Esophagus muscularis mucosa (tissue), 4 donors: ENCODE measurements around the gene CCDC187. TPM values are rescaled to one million over a fixed set of nuclear protein-coding genes. Genes with fewer than 3 reads are reported as not detected.

Experiments used
- DNase-seq: peaks from one replicate; pipeline ENCODE4 v3.0.0-alpha.2; 2017; ENCODE audit errors: extremely low spot score
- H3K27ac ChIP-seq, 4 donors: fragments of 200-600 bp; sonication (generic); replicated peaks in 1 of 4; 1 replicate in 3 of 4; 2 replicates in 1 of 4; pipeline ENCODE4 v1.5.1; 2016 to 2019; ENCODE audit warnings: mild to moderate bottlenecking in 1 of 4
- H3K27me3 ChIP-seq, 4 donors: fragments of 200-600 bp; sonication (generic); one replicate each; pipeline versions ENCODE4 v1.5.1 to v1.6.0; 2016 to 2019
- H3K36me3 ChIP-seq, 4 donors: fragments of 200-600 bp; sonication (generic); one replicate each; pipeline ENCODE4 v1.5.1; 2016 to 2019
- H3K4me1 ChIP-seq, 4 donors: fragments of 200-600 bp; sonication (generic); one replicate each; pipeline ENCODE4 v1.5.1; 2016 to 2019
- H3K4me3 ChIP-seq, 4 donors: fragments of 200-600 bp; sonication (generic); 1 replicate in 2 of 4; 2 replicates in 2 of 4; pipeline ENCODE4 v1.5.1; 2016 to 2019; ENCODE audit warnings: mild to moderate bottlenecking in 4 of 4, moderate library complexity in 1 of 4
- H3K9me3 ChIP-seq, 4 donors: fragments of 200-600 bp; sonication (generic); 1 replicate in 3 of 4; 2 replicates in 1 of 4; pipeline ENCODE4 v1.5.1; 2016 to 2019
- CTCF ChIP-seq, 3 experiments: fragments of 200-600 bp in 2 of 3; fragments of 450-650 bp in 1 of 3; sonication (generic) in 2 of 3; IDR thresholded peaks; one replicate each; pipeline ENCODE4 v1.5.1; 2017 to 2019; ENCODE audit warnings: antibody characterized with exemption in 3 of 3, mild to moderate bottlenecking in 2 of 3, moderate library complexity in 1 of 3
- EP300 ChIP-seq: sonication (generic); formaldehyde crosslinking; IDR thresholded peaks from one replicate; pipeline ENCODE4 v1.6.1; 2017; ENCODE audit warnings: antibody characterized with exemption
- POLR2A ChIP-seq: fragments of 450-650 bp; IDR thresholded peaks from one replicate; pipeline ENCODE4 v1.6.1; 2017; ENCODE audit warnings: antibody characterized with exemption, moderate library complexity, mild to moderate bottlenecking, low read depth
- POLR2AphosphoS5 ChIP-seq, 2 donors: sonication (generic); formaldehyde crosslinking; IDR thresholded peaks; one replicate each; pipeline ENCODE4 v1.6.1; 2017; ENCODE audit warnings: antibody characterized with exemption in 2 of 2
- WGBS: methylation state at CpG from one replicate; pipeline ENCODE4 v1.1.5; 2018; 5-methylcytosine and 5-hydroxymethylcytosine counted together
- intact Hi-C: fragments of 100-400 bp; cut with DNase I; formaldehyde crosslinking; loops from one replicate; pipeline ENCODE4 v1.15.1; 2023
- total RNA-seq, 4 donors: library from RNA; depleted of rRNA; stranded (reverse); fragments of >200 nt; gene quantifications; one replicate each; pipeline versions ENCODE4 v1.1.0 to v1.2.1, GENCODE V29; 2016

The CCDC187 gene
- total RNA-seq, 4 donors from 2014 or later = not detected

- WGBS = 95% methylated on average over 17 of the region's 17 CpGs
- intact Hi-C loops = no loop called here
- Histone ChIP-seq H3K4me1 (peaks cover 0 to 22% (median 14%) of the 10 kb centered on the region in 4 donors), H3K9me3 (no peaks in the 10 kb centered on the region), H3K27me3 (no peaks in the 10 kb centered on the region), H3K36me3 (peaks cover 7 to 45% (median 30%) of the 10 kb centered on the region in 4 donors), H3K4me3 (no peak overlapping the region), H3K27ac (no peak overlapping the region)
- DNase-seq = no peak
- no peak for TF ChIP-seq POLR2AphosphoS5 (IDR thresholded peaks at IDR 0.05)
- no peak for TF ChIP-seq POLR2A
- no peak for TF ChIP-seq CTCF (IDR thresholded peaks at IDR 0.05)
- TF ChIP-seq EP300 = no peak
Observed at GRCh38 chr9:136235171-136235570, 68.7 kb downstream of the CCDC187 start.

- Histone ChIP-seq H3K27me3 (no peaks in the 10 kb centered on the region), H3K9me3 (no peaks in the 10 kb centered on the region), H3K4me1 (peaks cover 0 to 18% (median 9%) of the 10 kb centered on the region in 4 donors), H3K36me3 (peaks cover 7 to 45% (median 30%) of the 10 kb centered on the region in 4 donors), H3K27ac (no peak overlapping the region), H3K4me3 (no peak overlapping the region)
- intact Hi-C loops = no loop called here
- DNase-seq = no peak
- TF ChIP-seq CTCF (IDR thresholded peaks at IDR 0.05) = no peak
- no peak for TF ChIP-seq POLR2A
- TF ChIP-seq EP300 = no peak
- TF ChIP-seq POLR2AphosphoS5 (IDR thresholded peaks at IDR 0.05) = no peak
- WGBS = 94% methylated on average over 21 of the region's 21 CpGs
Observed at GRCh38 chr9:136234597-136234996, 69.3 kb downstream of the CCDC187 start.

GRCh38 chr9:136233868-136234267, 70.0 kb downstream of the CCDC187 start:
- no peak overlapping the region for H3K27ac ChIP-seq
- H3K4me3 ChIP-seq = no peak overlapping the region
- H3K27me3 ChIP-seq = no peaks in the 10 kb centered on the region
- TF ChIP-seq POLR2A (no peak), EP300 (no peak), CTCF (IDR thresholded peaks at IDR 0.05) (no peak), POLR2AphosphoS5 (IDR thresholded peaks at IDR 0.05) (no peak)
- 86% methylated on average over 14 of the region's 14 CpGs for WGBS
- peaks cover 7 to 45% (median 30%) of the 10 kb centered on the region in 4 donors for H3K36me3 ChIP-seq
- intact Hi-C loops = no loop called here
- H3K4me1 ChIP-seq = peaks cover 0 to 10% (median 3%) of the 10 kb centered on the region in 4 donors
- H3K9me3 ChIP-seq = no peaks in the 10 kb centered on the region
- DNase-seq = no peak

- no peaks in the 10 kb centered on the region for H3K9me3 ChIP-seq
- TF ChIP-seq CTCF (IDR thresholded peaks at IDR 0.05) (no peak), POLR2A (no peak), POLR2AphosphoS5 (IDR thresholded peaks at IDR 0.05) (no peak), EP300 (no peak)
- peaks cover 0 to 6% (median under 1%) of the 10 kb centered on the region in 4 donors for H3K4me1 ChIP-seq
- no peak for DNase-seq
- intact Hi-C loops = no loop called here
- H3K4me3 ChIP-seq = no peak overlapping the region
- H3K27ac ChIP-seq = no peak overlapping the region
- no peaks in the 10 kb centered on the region for H3K27me3 ChIP-seq
- H3K36me3 ChIP-seq = peaks cover 7 to 45% (median 31%) of the 10 kb centered on the region in 4 donors
- 87% methylated on average over 15 of the region's 15 CpGs for WGBS
Observed at GRCh38 chr9:136233411-136233810, 70.5 kb downstream of the CCDC187 start.

- intact Hi-C loops = no loop called here
- peaks cover 7 to 45% (median 31%) of the 10 kb centered on the region in 4 donors for H3K36me3 ChIP-seq
- H3K9me3 ChIP-seq = no peaks in the 10 kb centered on the region
- no peak overlapping the region for H3K27ac ChIP-seq
- no peak for TF ChIP-seq POLR2AphosphoS5 (IDR thresholded peaks at IDR 0.05)
- TF ChIP-seq POLR2A = no peak
- TF ChIP-seq EP300 = no peak
- no peak for TF ChIP-seq CTCF (IDR thresholded peaks at IDR 0.05)
- H3K4me3 ChIP-seq = no peak overlapping the region
- 73% methylated on average over 10 of the region's 10 CpGs for WGBS
- DNase-seq = no peak
- H3K27me3 ChIP-seq = no peaks in the 10 kb centered on the region
- peaks cover 0 to 1% (median 0%) of the 10 kb centered on the region in 4 donors for H3K4me1 ChIP-seq
Observed at GRCh38 chr9:136232969-136233368, 70.9 kb downstream of the CCDC187 start.
